ENCODE measurements around the gene ASRGL1.
"Not testable (repeated sequence)": the region's sequence is repeated elsewhere in the genome, so short reads cannot be mapped to it uniquely, and the experiment has no call there.

ASRGL1 gene

DNA sequence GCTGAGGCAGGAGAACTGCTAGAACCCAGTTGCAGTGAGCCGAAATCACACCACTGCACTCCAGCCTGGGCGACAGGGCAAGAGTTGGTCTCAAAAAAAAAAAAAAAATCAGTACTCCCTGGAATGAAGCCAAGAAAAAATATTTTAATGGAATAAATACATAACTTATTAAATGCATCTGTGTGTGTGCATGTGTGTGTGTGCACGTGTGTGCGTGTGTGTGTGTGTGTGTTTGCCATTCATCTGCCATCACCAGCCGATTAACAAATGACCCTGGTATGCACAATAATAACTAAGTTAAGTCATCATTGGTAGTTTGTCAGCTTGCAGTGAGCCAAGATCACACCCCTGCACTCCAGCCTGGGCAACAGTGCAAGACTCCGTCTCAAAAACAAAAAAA, 46.6 kb downstream of the ASRGL1 start:
- H3K27me3 ChIP-seq (ENCODE audit: insufficient read depth, low read length, poor library complexity), result no peaks in the 10 kb centered on the region
- H3K79me1 ChIP-seq (ENCODE audit: low read length), result no peaks in the 10 kb centered on the region
- no peak overlapping the region for H2AK5ac ChIP-seq (ENCODE audit: low read length)
- no peaks in the 10 kb centered on the region for H3K79me2 ChIP-seq (ENCODE audit: control insufficient read depth, insufficient read depth, low read length)
- H3K4me1 ChIP-seq (ENCODE audit: control insufficient read depth, low read depth, low read length), result no peaks in the 10 kb centered on the region
- no peak overlapping the region for H2BK15ac ChIP-seq (replicated peaks; ENCODE audit: low read depth)
- no peak for DNase-seq
- H3K56ac ChIP-seq (ENCODE audit: low read length), result no peak overlapping the region
- no CpG with 5 or more reads among the region's 6 CpGs for WGBS (ENCODE audit: extremely low coverage, insufficient coverage, low lambda C conversion rate)
- H4K8ac ChIP-seq (ENCODE audit: low read depth, low read length), result no peak overlapping the region
- no peak overlapping the region for H3K23ac ChIP-seq (ENCODE audit: low read length)
- H3K9ac ChIP-seq (ENCODE audit: low read length), result no peak overlapping the region
- H4K5ac ChIP-seq (ENCODE audit: low read length), result no peak overlapping the region
- no peaks in the 10 kb centered on the region for H3K36me3 ChIP-seq (ENCODE audit: control insufficient read depth, insufficient read depth, low read length)
- H2BK120ac ChIP-seq (ENCODE audit: low read depth, low read length), result no peak overlapping the region
- no peak overlapping the region for H3K4me3 ChIP-seq (ENCODE audit: low read length)
- no peak overlapping the region for H3K4me2 ChIP-seq (ENCODE audit: low read length)
- no peak overlapping the region for H3K4ac ChIP-seq (ENCODE audit: low read depth, low read length)
- no peak overlapping the region for H3K27ac ChIP-seq (ENCODE audit: low read depth, low read length)
- no peak overlapping the region for H2BK5ac ChIP-seq (ENCODE audit: low read length)
- H3K18ac ChIP-seq (ENCODE audit: low read length), result no peak overlapping the region

GRCh38 chr11:62386083-62386482, 48.8 kb downstream of the ASRGL1 start:
- H2BK5ac ChIP-seq (ENCODE audit: low read length); H3K79me1 ChIP-seq (ENCODE audit: low read length); H3K18ac ChIP-seq (ENCODE audit: low read length); H2BK120ac ChIP-seq (ENCODE audit: low read depth, low read length); H3K27ac ChIP-seq (ENCODE audit: low read depth, low read length); H3K56ac ChIP-seq (ENCODE audit: low read length); H2BK15ac ChIP-seq (replicated peaks; ENCODE audit: low read depth); H3K4me2 ChIP-seq (ENCODE audit: low read length); H2AK5ac ChIP-seq (ENCODE audit: low read length); H3K9ac ChIP-seq (ENCODE audit: low read length); H3K36me3 ChIP-seq (ENCODE audit: control insufficient read depth, insufficient read depth, low read length); H4K5ac ChIP-seq (ENCODE audit: low read length); H3K27me3 ChIP-seq (ENCODE audit: insufficient read depth, low read length, poor library complexity); DNase-seq; H3K4ac ChIP-seq (ENCODE audit: low read depth, low read length); H3K4me1 ChIP-seq (ENCODE audit: control insufficient read depth, low read depth, low read length); H4K8ac ChIP-seq (ENCODE audit: low read depth, low read length); H3K79me2 ChIP-seq (ENCODE audit: control insufficient read depth, insufficient read depth, low read length); H3K23ac ChIP-seq (ENCODE audit: low read length); H3K4me3 ChIP-seq (ENCODE audit: low read length): not testable (repeated sequence)
- no CpG with 5 or more reads among the region's 3 CpGs for WGBS (ENCODE audit: extremely low coverage, insufficient coverage, low lambda C conversion rate)

- no CpG with 5 or more reads among the region's 3 CpGs for WGBS (ENCODE audit: extremely low coverage, insufficient coverage, low lambda C conversion rate)
- H2BK15ac ChIP-seq (replicated peaks; ENCODE audit: low read depth), result no peak overlapping the region
- H3K79me1 ChIP-seq (ENCODE audit: low read length), result no peaks in the 10 kb centered on the region
- no peak overlapping the region for H3K27ac ChIP-seq (ENCODE audit: low read depth, low read length)
- H3K36me3 ChIP-seq (ENCODE audit: control insufficient read depth, insufficient read depth, low read length), result no peaks in the 10 kb centered on the region
- H3K18ac ChIP-seq (ENCODE audit: low read length), result no peak overlapping the region
- peaks cover 8% of the 10 kb centered on the region for H3K4me1 ChIP-seq (ENCODE audit: control insufficient read depth, low read depth, low read length)
- no peak overlapping the region for H3K4me3 ChIP-seq (ENCODE audit: low read length)
- H3K23ac ChIP-seq (ENCODE audit: low read length), result no peak overlapping the region
- H3K79me2 ChIP-seq (ENCODE audit: control insufficient read depth, insufficient read depth, low read length), result no peaks in the 10 kb centered on the region
- H2BK120ac ChIP-seq (ENCODE audit: low read depth, low read length), result no peak overlapping the region
- no peak overlapping the region for H2BK5ac ChIP-seq (ENCODE audit: low read length)
- no peak overlapping the region for H4K5ac ChIP-seq (ENCODE audit: low read length)
- DNase-seq, result no peak
- H4K8ac ChIP-seq (ENCODE audit: low read depth, low read length), result no peak overlapping the region
- no peak overlapping the region for H3K56ac ChIP-seq (ENCODE audit: low read length)
- H3K4me2 ChIP-seq (ENCODE audit: low read length), result no peak overlapping the region
- no peak overlapping the region for H2AK5ac ChIP-seq (ENCODE audit: low read length)
- no peak overlapping the region for H3K4ac ChIP-seq (ENCODE audit: low read depth, low read length)
- H3K9ac ChIP-seq (ENCODE audit: low read length), result no peak overlapping the region
- no peaks in the 10 kb centered on the region for H3K27me3 ChIP-seq (ENCODE audit: insufficient read depth, low read length, poor library complexity)
These were observed 50.1 kb downstream of the ASRGL1 start for GRCh38 chr11:62387381-62387780.

GRCh38 chr11:62388999-62389398, 51.8 kb downstream of the ASRGL1 start:
- peaks cover 8% of the 10 kb centered on the region for H3K4me1 ChIP-seq (ENCODE audit: control insufficient read depth, low read depth, low read length)
- H3K79me1 ChIP-seq (ENCODE audit: low read length), result no peaks in the 10 kb centered on the region
- H3K4me2 ChIP-seq (ENCODE audit: low read length), result no peak overlapping the region
- H2BK15ac ChIP-seq (replicated peaks; ENCODE audit: low read depth), result no peak overlapping the region
- H3K4me3 ChIP-seq (ENCODE audit: low read length), result no peak overlapping the region
- H4K8ac ChIP-seq (ENCODE audit: low read depth, low read length), result no peak overlapping the region
- no peak overlapping the region for H3K9ac ChIP-seq (ENCODE audit: low read length)
- no peak overlapping the region for H3K18ac ChIP-seq (ENCODE audit: low read length)
- DNase-seq, result no peak
- no peaks in the 10 kb centered on the region for H3K79me2 ChIP-seq (ENCODE audit: control insufficient read depth, insufficient read depth, low read length)
- H3K23ac ChIP-seq (ENCODE audit: low read length), result no peak overlapping the region
- H3K4ac ChIP-seq (ENCODE audit: low read depth, low read length), result no peak overlapping the region
- no peaks in the 10 kb centered on the region for H3K27me3 ChIP-seq (ENCODE audit: insufficient read depth, low read length, poor library complexity)
- H3K56ac ChIP-seq (ENCODE audit: low read length), result no peak overlapping the region
- H3K36me3 ChIP-seq (ENCODE audit: control insufficient read depth, insufficient read depth, low read length), result no peaks in the 10 kb centered on the region
- H2BK5ac ChIP-seq (ENCODE audit: low read length), result no peak overlapping the region
- no peak overlapping the region for H4K5ac ChIP-seq (ENCODE audit: low read length)
- H2AK5ac ChIP-seq (ENCODE audit: low read length), result no peak overlapping the region
- no CpG with 5 or more reads among the region's 11 CpGs for WGBS (ENCODE audit: extremely low coverage, insufficient coverage, low lambda C conversion rate)
- no peak overlapping the region for H2BK120ac ChIP-seq (ENCODE audit: low read depth, low read length)
- H3K27ac ChIP-seq (ENCODE audit: low read depth, low read length), result no peak overlapping the region

GRCh38 chr11:62390237-62390636, 53.0 kb downstream of the ASRGL1 start:
- Histone ChIP-seq H4K5ac (ENCODE audit: low read length) (no peak overlapping the region), H3K56ac (ENCODE audit: low read length) (no peak overlapping the region), H3K4me1 (ENCODE audit: control insufficient read depth, low read depth, low read length) (peaks cover 8% of the 10 kb centered on the region), H3K4me3 (ENCODE audit: low read length) (no peak overlapping the region), H3K4ac (ENCODE audit: low read depth, low read length) (no peak overlapping the region), H3K79me2 (ENCODE audit: control insufficient read depth, insufficient read depth, low read length) (no peaks in the 10 kb centered on the region), H3K27me3 (ENCODE audit: insufficient read depth, low read length, poor library complexity) (no peaks in the 10 kb centered on the region), H3K27ac (ENCODE audit: low read depth, low read length) (no peak overlapping the region), H3K79me1 (ENCODE audit: low read length) (no peaks in the 10 kb centered on the region), H2BK120ac (ENCODE audit: low read depth, low read length) (no peak overlapping the region), H2AK5ac (ENCODE audit: low read length) (no peak overlapping the region), H3K23ac (ENCODE audit: low read length) (no peak overlapping the region), H3K18ac (ENCODE audit: low read length) (no peak overlapping the region), H2BK5ac (ENCODE audit: low read length) (no peak overlapping the region), H3K36me3 (ENCODE audit: control insufficient read depth, insufficient read depth, low read length) (no peaks in the 10 kb centered on the region), H3K4me2 (ENCODE audit: low read length) (no peak overlapping the region), H4K8ac (ENCODE audit: low read depth, low read length) (no peak overlapping the region), H2BK15ac (replicated peaks; ENCODE audit: low read depth) (no peak overlapping the region), H3K9ac (ENCODE audit: low read length) (no peak overlapping the region)
- no peak for DNase-seq
- WGBS (ENCODE audit: extremely low coverage, insufficient coverage, low lambda C conversion rate), result no CpG with 5 or more reads among the region's 5 CpGs

DNA sequence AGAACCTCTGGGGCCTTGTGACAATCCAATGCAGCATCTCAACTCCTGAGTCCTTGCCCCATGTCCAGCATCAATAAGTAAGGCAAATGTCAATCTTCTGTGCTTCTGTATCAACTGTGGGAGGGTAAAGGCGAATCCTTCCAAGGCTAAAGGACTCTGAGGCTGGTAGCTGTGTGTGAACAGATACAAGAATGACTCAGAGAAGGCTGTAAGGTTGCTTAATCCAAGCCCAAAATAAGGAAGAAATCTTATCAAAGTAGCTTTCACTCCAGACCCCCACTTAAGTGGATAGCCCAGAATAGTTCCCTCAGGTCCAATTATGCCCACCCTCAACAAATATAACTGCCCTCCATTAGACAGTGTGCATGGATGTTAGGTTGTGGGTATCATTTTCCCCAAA, 53.5 kb downstream of the ASRGL1 start:
- DNase-seq, result no peak
- Histone ChIP-seq H3K4me3 (ENCODE audit: low read length) (no peak overlapping the region), H4K8ac (ENCODE audit: low read depth, low read length) (no peak overlapping the region), H3K4ac (ENCODE audit: low read depth, low read length) (no peak overlapping the region), H3K4me2 (ENCODE audit: low read length) (no peak overlapping the region), H3K4me1 (ENCODE audit: control insufficient read depth, low read depth, low read length) (peaks cover 8% of the 10 kb centered on the region), H3K79me1 (ENCODE audit: low read length) (no peaks in the 10 kb centered on the region), H2BK120ac (ENCODE audit: low read depth, low read length) (no peak overlapping the region), H3K27ac (ENCODE audit: low read depth, low read length) (no peak overlapping the region), H3K36me3 (ENCODE audit: control insufficient read depth, insufficient read depth, low read length) (no peaks in the 10 kb centered on the region), H3K9ac (ENCODE audit: low read length) (no peak overlapping the region), H2BK5ac (ENCODE audit: low read length) (no peak overlapping the region), H4K5ac (ENCODE audit: low read length) (no peak overlapping the region), H2BK15ac (replicated peaks; ENCODE audit: low read depth) (no peak overlapping the region), H2AK5ac (ENCODE audit: low read length) (no peak overlapping the region), H3K79me2 (ENCODE audit: control insufficient read depth, insufficient read depth, low read length) (no peaks in the 10 kb centered on the region), H3K56ac (ENCODE audit: low read length) (no peak overlapping the region), H3K27me3 (ENCODE audit: insufficient read depth, low read length, poor library complexity) (no peaks in the 10 kb centered on the region), H3K23ac (ENCODE audit: low read length) (no peak overlapping the region), H3K18ac (ENCODE audit: low read length) (no peak overlapping the region)
- WGBS (ENCODE audit: extremely low coverage, insufficient coverage, low lambda C conversion rate), result no CpG with 5 or more reads among the region's 1 CpG

Measured in mesendoderm (in vitro differentiated cells).